WERI-Rb-1 (cell line): ENCODE results near the gene EBP.
A peak's percentile ranks its signal among the peaks of the same experiment; 100 is the strongest.

Source experiments
- DNase-seq: peaks from one replicate; pipeline ENCODE4 v3.0.0-alpha.2; 2020
- H3K27ac ChIP-seq: fragments of 250-450 bp; sonication (Bioruptor Pico); 2 replicates; pipeline ENCODE4 v1.5.1; 2020; ENCODE audit warnings: mild to moderate bottlenecking, moderate library complexity
- H3K27me3 ChIP-seq: fragments of 250-450 bp; sonication (Bioruptor Pico); 2 replicates; pipeline ENCODE4 v1.5.1; 2021; ENCODE audit warnings: mild to moderate bottlenecking, low read depth, moderate library complexity; ENCODE audit not compliant: insufficient read depth, severe bottlenecking
- H3K36me3 ChIP-seq: fragments of 250-450 bp; sonication (Bioruptor Pico); 2 replicates; pipeline ENCODE4 v1.5.1; 2020; ENCODE audit warnings: mild to moderate bottlenecking, moderate library complexity
- H3K4me3 ChIP-seq: 2 replicates; pipeline ENCODE4 v1.5.1; 2011; ENCODE audit warnings: low read depth, mild to moderate bottlenecking, control low read depth, low read length
- H3K9me3 ChIP-seq: fragments of 250-450 bp; sonication (Bioruptor Pico); 2 replicates; pipeline ENCODE4 v1.5.1; 2021; ENCODE audit warnings: mild to moderate bottlenecking, moderate library complexity; ENCODE audit not compliant: severe bottlenecking
- CTCF ChIP-seq: IDR thresholded peaks from 2 replicates; pipeline ENCODE4 v1.5.1; 2011; ENCODE audit warnings: low read depth, mild to moderate bottlenecking, control low read depth, inconsistent platforms, low read length

EBP gene

GRCh38 chrX:48521353-48522243 is at the start of gene EBP:
Gene EBP (plus strand): TSS chrX:48521808. CDS start chrX:48523772, 1,964 bp downstream.
- Histone ChIP-seq H3K4me3 (peak within 1 kb of the TSS; percentile 79), H3K27ac (peak within 1 kb of the TSS; percentile 76), H3K36me3 (peaks cover 27% of the 10 kb centered on the region)

GRCh38 chrX:48472225-48472624 is 49.4 kb upstream of the EBP start:
- H3K4me3 ChIP-seq: peak overlapping the region; percentile 26
- no peaks in the 10 kb centered on the region for H3K27me3 ChIP-seq
- no peaks in the 10 kb centered on the region for H3K9me3 ChIP-seq
- H3K36me3 ChIP-seq: peaks cover 8% of the 10 kb centered on the region
- TF ChIP-seq CTCF: no peak
- DNase-seq: peak; percentile 81
- peak overlapping the region; percentile 90 for H3K27ac ChIP-seq

More at GRCh38 chrX:48521353-48522243, at the start of gene EBP:
- TF ChIP-seq CTCF: no peak
- peak; percentile 93 for DNase-seq
- H3K9me3 ChIP-seq: no peaks in the 10 kb centered on the region
- H3K27me3 ChIP-seq: peaks cover 12% of the 10 kb centered on the region

DNA sequence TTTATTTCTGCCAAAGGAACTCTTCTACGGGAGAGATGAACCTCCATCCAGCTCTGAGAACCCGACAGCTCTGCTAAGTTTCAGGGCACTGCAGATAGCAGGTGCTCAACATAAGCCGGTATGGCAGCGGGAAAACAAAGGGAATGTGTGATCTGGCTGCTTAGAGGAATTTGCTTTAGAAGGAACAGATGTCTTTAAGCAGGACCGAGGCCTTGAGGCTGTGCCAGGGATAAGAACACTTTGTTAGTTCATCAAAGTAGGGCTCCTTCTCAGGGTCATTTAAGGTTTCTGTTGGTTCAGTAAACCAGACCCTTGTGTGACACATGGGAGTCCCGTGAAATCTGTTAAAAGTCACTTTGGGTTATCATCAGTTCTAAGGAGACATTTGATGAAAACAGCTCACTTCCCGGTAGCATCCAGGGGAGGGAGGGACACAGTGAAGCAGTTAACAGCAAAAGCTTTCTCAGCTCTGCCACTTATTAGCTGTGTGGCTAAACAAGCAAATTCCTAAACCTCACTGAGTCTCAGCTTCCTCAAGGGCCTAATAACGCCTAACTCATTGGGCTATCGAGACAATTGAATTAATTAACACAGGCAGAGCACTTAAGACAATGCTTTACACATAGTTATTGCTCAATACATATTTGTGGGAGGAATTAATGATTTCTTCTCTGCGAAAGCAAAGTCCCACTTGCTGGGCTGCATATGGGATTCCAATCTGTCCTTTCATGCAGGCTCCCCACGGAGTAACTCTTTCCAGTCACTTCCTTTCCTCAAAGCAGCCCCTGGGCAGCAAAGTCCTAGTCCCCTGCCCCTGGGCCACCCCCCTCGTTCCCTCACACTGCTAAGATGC is 48.5 kb upstream of the EBP start:
- no peaks in the 10 kb centered on the region for H3K27me3 ChIP-seq
- H3K4me3 ChIP-seq: peak overlapping the region; percentile 26
- no peaks in the 10 kb centered on the region for H3K36me3 ChIP-seq
- no peaks in the 10 kb centered on the region for H3K9me3 ChIP-seq
- no peak for TF ChIP-seq CTCF
- peak; percentile 83 for DNase-seq
- peak overlapping the region; percentile 90 for H3K27ac ChIP-seq

- H3K27ac ChIP-seq: peak overlapping the region; percentile 90
- no peaks in the 10 kb centered on the region for H3K36me3 ChIP-seq
- H3K9me3 ChIP-seq: no peaks in the 10 kb centered on the region
- DNase-seq: no peak
- TF ChIP-seq CTCF: no peak
- no peaks in the 10 kb centered on the region for H3K27me3 ChIP-seq
- H3K4me3 ChIP-seq: peak overlapping the region; percentile 5; the same call in 1 of the 2 replicates
These were observed 48.0 kb upstream of the EBP start for GRCh38 chrX:48473704-48473990.

DNA sequence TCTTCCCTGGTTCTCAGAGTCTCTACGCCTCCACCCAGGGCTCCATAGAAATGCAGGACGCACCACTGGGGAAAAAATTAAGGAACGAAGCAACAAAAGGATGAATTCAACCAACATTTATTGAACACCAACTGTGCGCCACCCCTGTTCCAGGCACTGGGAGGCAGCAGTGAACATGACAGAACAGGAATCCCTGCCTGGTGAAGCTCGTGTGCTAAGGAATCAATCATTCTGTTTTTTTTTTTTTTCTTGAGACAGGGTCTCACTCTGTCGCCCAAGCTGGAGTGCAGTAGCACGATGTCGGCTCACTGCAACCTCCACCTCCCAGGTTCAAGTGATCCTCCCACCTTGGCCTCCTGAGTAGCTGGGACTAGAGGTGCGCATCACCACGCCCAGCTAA is 47.5 kb upstream of the EBP start:
- H3K9me3 ChIP-seq: no peaks in the 10 kb centered on the region
- peak; percentile 52 for DNase-seq
- peaks cover 1% of the 10 kb centered on the region; the same call in 1 of the 2 replicates for H3K36me3 ChIP-seq
- H3K4me3 ChIP-seq: no peak overlapping the region
- H3K27ac ChIP-seq: peak overlapping the region; percentile 90
- H3K27me3 ChIP-seq: no peaks in the 10 kb centered on the region
- peak; percentile 52 for TF ChIP-seq CTCF
